Measurements from ENCODE around the gene P3H4. TPM values are rescaled to one million over a fixed set of nuclear protein-coding genes. Genes with fewer than 3 reads are reported as not detected.

Gene P3H4
- polyA plus RNA-seq, 1 donor (not counting 4 experiments of a cell fraction or from before 2014, with no cell fraction given) = 4.2 TPM

DNA sequence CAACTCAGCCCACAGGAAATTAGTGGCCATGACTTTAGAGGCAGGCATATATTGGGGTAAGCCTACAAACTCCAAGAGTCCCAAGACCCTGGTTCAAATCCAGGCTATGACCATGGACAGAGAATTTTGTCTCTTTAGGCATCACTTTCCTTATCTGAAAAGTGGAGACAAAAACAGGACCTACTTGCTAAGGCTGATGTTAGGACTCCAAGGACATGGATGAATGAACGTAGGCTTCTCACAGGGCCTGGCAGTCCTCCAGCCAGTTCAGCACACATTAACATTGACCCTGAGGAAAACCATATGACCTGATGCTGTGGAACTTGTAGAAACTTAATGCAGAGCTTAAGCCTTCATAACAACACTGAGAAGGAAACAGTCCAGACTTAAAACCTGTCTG is 2.4 kb upstream of the P3H4 start:
- DNase-seq (ENCODE audit: low read depth, low spot score) = no peak
- H3K79me2 ChIP-seq (ENCODE audit: control insufficient read depth, insufficient read depth, low read length) = no peaks in the 10 kb centered on the region

DNA sequence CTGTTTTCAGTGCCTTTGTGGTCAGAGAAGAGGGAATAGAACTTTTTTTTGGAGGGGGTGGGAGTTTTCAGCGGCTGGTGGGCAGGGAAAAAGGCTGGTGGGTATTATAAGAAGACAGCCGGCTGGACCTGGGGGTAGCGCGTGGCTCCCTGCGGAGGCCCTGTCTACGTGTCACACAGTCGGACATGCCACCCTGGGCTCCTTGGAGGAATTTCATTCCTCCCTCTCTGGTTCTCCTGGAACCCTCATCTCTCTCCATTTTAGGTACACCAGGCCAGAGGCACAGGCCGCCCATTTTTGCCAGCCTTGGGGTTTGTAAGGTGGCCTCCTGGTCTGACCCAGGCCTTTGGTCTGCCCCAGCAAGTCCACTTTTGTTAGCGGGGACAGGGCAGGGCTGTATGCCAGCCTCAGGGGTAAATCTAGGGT is 2.0 kb upstream of the P3H4 start:
- H3K4me1 ChIP-seq (ENCODE audit: control insufficient read depth, extremely low read depth, insufficient read depth, low read length) = peaks cover 8% of the 10 kb centered on the region
- H2AFZ ChIP-seq (ENCODE audit: control insufficient read depth, low read length) = no peak overlapping the region
- no peak overlapping the region for H3K27ac ChIP-seq (ENCODE audit: control insufficient read depth, insufficient read depth, low read length)
- FAIRE-seq (no peak), DNase-seq (ENCODE audit: low read depth, low spot score) (no peak)
- H3K36me3 ChIP-seq (ENCODE audit: control insufficient read depth in 2 of 2, extremely low read depth in 1 of 2, insufficient read depth in 2 of 2, low read length in 2 of 2) = no peaks in the 10 kb centered on the region
- H3K27me3 ChIP-seq (ENCODE audit: control insufficient read depth, extremely low read depth, insufficient read depth, low read length) = peaks cover 16% of the 10 kb centered on the region
- no peaks in the 10 kb centered on the region for H4K20me1 ChIP-seq (ENCODE audit: control insufficient read depth, extremely low read depth, insufficient read depth, low read length)
- no peak overlapping the region for H3K4me3 ChIP-seq (ENCODE audit: control insufficient read depth in 2 of 3, extremely low read depth in 1 of 3, insufficient read depth in 2 of 3, low read depth in 1 of 3, low read length in 3 of 3)
- H3K9me1 ChIP-seq (ENCODE audit: control insufficient read depth, extremely low read depth, insufficient read depth, low read length) = no peaks in the 10 kb centered on the region
- H3K9ac ChIP-seq (ENCODE audit: control insufficient read depth, extremely low read depth, insufficient read depth, low read length) = no peak overlapping the region
- no peaks in the 10 kb centered on the region for H3K79me2 ChIP-seq (ENCODE audit: control insufficient read depth, insufficient read depth, low read length)
- H3K9me3 ChIP-seq (ENCODE audit: control insufficient read depth, low read depth, low read length) = no peaks in the 10 kb centered on the region
- no peak for TF ChIP-seq EZH2 (IDR thresholded peaks at IDR 0.05; ENCODE audit: low read length)
- TF ChIP-seq, protein P1, sequence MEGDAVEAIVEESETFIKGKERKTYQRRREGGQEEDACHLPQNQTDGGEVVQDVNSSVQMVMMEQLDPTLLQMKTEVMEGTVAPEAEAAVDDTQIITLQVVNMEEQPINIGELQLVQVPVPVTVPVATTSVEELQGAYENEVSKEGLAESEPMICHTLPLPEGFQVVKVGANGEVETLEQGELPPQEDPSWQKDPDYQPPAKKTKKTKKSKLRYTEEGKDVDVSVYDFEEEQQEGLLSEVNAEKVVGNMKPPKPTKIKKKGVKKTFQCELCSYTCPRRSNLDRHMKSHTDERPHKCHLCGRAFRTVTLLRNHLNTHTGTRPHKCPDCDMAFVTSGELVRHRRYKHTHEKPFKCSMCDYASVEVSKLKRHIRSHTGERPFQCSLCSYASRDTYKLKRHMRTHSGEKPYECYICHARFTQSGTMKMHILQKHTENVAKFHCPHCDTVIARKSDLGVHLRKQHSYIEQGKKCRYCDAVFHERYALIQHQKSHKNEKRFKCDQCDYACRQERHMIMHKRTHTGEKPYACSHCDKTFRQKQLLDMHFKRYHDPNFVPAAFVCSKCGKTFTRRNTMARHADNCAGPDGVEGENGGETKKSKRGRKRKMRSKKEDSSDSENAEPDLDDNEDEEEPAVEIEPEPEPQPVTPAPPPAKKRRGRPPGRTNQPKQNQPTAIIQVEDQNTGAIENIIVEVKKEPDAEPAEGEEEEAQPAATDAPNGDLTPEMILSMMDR (optimal IDR thresholded peaks at IDR 0.05 in 1 of 3, IDR thresholded peaks at IDR 0.05 in 1 of 3, conservative IDR thresholded peaks at IDR 0.05 in 1 of 3; ENCODE audit: extremely low read depth in 1 of 3, insufficient read depth in 2 of 3, low read length in 3 of 3) = no peak
- dilution Hi-C loops (cut with MboI; ENCODE audit: extremely low pct_ligation_motif_present, low sequenced_read_pairs) = no loop called here
- no peak overlapping the region for H3K4me2 ChIP-seq (ENCODE audit: control insufficient read depth, extremely low read depth, insufficient read depth, low read depth, low read length)

More for the DNA sequence above, 2.4 kb upstream of the P3H4 start:
- no peaks in the 10 kb centered on the region for H4K20me1 ChIP-seq (ENCODE audit: control insufficient read depth, extremely low read depth, insufficient read depth, low read length)
- H3K9ac ChIP-seq (ENCODE audit: control insufficient read depth, extremely low read depth, insufficient read depth, low read length) = no peak overlapping the region
- no peaks in the 10 kb centered on the region for H3K9me1 ChIP-seq (ENCODE audit: control insufficient read depth, extremely low read depth, insufficient read depth, low read length)
- H3K36me3 ChIP-seq (ENCODE audit: control insufficient read depth in 2 of 2, extremely low read depth in 1 of 2, insufficient read depth in 2 of 2, low read length in 2 of 2) = no peaks in the 10 kb centered on the region
- no peak for TF ChIP-seq EZH2 (IDR thresholded peaks at IDR 0.05; ENCODE audit: low read length)
- TF ChIP-seq, protein P1 (optimal IDR thresholded peaks at IDR 0.05 in 1 of 3, IDR thresholded peaks at IDR 0.05 in 1 of 3, conservative IDR thresholded peaks at IDR 0.05 in 1 of 3; ENCODE audit: extremely low read depth in 1 of 3, insufficient read depth in 2 of 3, low read length in 3 of 3) = no peak
- H3K9me3 ChIP-seq (ENCODE audit: control insufficient read depth, low read depth, low read length) = no peaks in the 10 kb centered on the region
- H3K4me2 ChIP-seq (ENCODE audit: control insufficient read depth, extremely low read depth, insufficient read depth, low read depth, low read length) = no peak overlapping the region
- no peak overlapping the region for H2AFZ ChIP-seq (ENCODE audit: control insufficient read depth, low read length)
- FAIRE-seq = no peak
- H3K4me3 ChIP-seq (ENCODE audit: control insufficient read depth in 2 of 3, extremely low read depth in 1 of 3, insufficient read depth in 2 of 3, low read depth in 1 of 3, low read length in 3 of 3) = no peak overlapping the region
- H3K4me1 ChIP-seq (ENCODE audit: control insufficient read depth, extremely low read depth, insufficient read depth, low read length) = peaks cover 8% of the 10 kb centered on the region
- H3K27ac ChIP-seq (ENCODE audit: control insufficient read depth, insufficient read depth, low read length) = no peak overlapping the region
- H3K27me3 ChIP-seq (ENCODE audit: control insufficient read depth, extremely low read depth, insufficient read depth, low read length) = peaks cover 16% of the 10 kb centered on the region
- dilution Hi-C loops (cut with MboI; ENCODE audit: extremely low pct_ligation_motif_present, low sequenced_read_pairs) = no loop called here
